ENCODE data around the gene C1orf167.
A peak's percentile ranks its signal among the peaks of the same experiment; 100 is the strongest.
"Not testable (repeated sequence)": the region's sequence is repeated elsewhere in the genome, so short reads cannot be mapped to it uniquely, and the experiment has no call there.

Gene C1orf167

DNA sequence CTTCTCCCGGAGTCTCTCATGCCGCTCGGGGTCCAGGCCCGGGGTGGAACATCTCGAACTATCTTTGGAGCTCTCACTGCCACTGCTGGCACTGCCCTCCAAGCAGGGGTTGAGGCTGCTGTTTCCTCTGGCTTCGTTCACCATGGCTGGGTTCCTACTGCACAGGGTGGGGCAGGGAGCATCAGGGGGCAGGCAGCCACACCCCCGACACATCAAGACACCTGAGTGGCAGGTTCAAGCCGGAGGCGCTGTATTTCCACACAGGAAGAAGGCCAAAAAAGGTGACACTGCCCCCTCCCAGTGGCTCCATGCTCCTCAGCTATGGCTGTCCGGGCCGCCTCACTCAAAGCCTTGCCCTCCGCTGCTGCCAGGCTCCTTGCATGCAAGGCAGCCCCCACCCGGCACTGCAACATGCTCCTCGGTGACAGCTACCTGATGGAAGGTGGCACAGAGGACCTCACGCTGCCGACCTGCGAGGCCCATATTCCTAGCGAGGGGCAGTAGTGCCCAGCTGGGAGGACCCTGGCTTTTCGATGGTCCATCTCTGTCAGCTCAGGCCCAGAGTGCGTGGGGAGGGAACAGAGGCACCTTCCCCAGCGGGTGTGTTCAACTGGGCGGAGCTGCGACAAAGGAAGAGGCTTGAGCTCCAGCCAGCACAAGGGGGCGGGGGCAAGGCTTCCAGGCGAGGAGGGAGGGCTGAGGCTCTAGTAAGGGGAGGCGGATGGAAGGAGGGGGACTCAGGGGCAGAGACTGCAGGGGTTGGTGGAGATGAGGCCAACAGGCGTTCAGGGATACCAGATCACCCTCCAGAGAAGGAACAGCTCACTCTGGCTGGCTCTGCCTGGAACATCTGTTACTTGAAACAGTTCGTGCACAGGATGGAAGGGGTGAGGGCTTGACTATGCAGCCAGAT, 41.2 kb downstream of the C1orf167 start:
- H3K4me3 ChIP-seq (ENCODE audit: low read depth, low read length), result peak overlapping the region; percentile 24
- no peaks in the 10 kb centered on the region for H3K27me3 ChIP-seq (ENCODE audit: insufficient read depth, low read depth, severe bottlenecking)
- H3K9me3 ChIP-seq (ENCODE audit: severe bottlenecking), result no peaks in the 10 kb centered on the region
- H3K36me3 ChIP-seq, result peaks cover 23% of the 10 kb centered on the region
- peak; percentile 97 for DNase-seq
- peak overlapping the region; percentile 63 for H3K27ac ChIP-seq
- no peak for TF ChIP-seq CTCF (IDR thresholded peaks at IDR 0.05; ENCODE audit: low read depth, low read length)

- not testable (repeated sequence) for DNase-seq; H3K27me3 ChIP-seq (ENCODE audit: insufficient read depth, low read depth, severe bottlenecking); H3K9me3 ChIP-seq (ENCODE audit: severe bottlenecking)
- Histone ChIP-seq H3K27ac (peak overlapping the region; percentile 63), H3K36me3 (peaks cover 28% of the 10 kb centered on the region), H3K4me3 (ENCODE audit: low read depth, low read length) (peak overlapping the region; percentile 17)
These were observed 42.1 kb downstream of the C1orf167 start for GRCh38 chr1:11803924-11804665.

DNA sequence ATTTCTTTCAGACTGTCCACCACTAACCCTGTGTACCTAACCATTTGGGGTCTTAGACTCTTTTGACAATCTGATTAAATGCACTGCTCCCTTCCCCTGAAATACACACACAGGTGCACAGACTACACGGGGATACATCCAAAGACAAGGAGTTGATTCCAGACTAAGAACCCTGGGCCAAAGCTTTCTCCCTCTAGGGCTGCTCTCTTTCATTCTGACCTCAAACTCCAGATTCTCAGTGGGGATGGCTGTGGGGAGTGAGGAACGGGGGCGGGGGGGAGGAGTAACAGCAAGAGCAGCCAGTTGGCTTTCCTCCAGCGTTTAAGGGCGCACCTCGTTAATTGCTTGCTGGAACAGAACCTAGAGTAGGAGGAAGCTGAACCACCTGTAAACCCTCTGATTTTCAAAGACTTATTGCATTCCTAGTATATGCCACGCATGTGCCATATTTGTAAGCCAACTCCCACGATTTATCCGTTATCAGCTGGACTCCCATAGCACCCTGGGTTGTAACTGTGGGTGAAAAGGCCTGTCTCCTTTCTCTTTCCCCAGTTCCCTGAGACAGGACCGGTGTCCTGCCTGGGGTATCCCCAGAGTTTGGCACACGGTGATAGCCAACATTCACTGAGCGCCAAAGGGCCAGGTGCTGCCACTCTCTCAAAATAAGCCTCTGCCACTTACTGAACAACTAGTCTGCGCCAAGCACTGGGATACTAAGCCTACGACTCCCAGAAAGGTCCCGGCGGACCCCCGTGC, 42.9 kb downstream of the C1orf167 start:
- peaks cover 33% of the 10 kb centered on the region for H3K36me3 ChIP-seq
- TF ChIP-seq CTCF (IDR thresholded peaks at IDR 0.05; ENCODE audit: low read depth, low read length), result no peak
- H3K27ac ChIP-seq, result peak overlapping the region; percentile 79
- H3K9me3 ChIP-seq (ENCODE audit: severe bottlenecking), result no peaks in the 10 kb centered on the region
- no peak for DNase-seq
- peak overlapping the region; percentile 64 for H3K4me3 ChIP-seq (ENCODE audit: low read depth, low read length)
- H3K27me3 ChIP-seq (ENCODE audit: insufficient read depth, low read depth, severe bottlenecking), result no peaks in the 10 kb centered on the region

GRCh38 chr1:11805422-11806306, 43.7 kb downstream of the C1orf167 start, which contains the start of the genes CLCN6 and MTHFR:
TSS of gene CLCN6 (plus strand) at chr1:11806191. CDS start at chr1:11806263, 72 bp downstream.
TSS of gene MTHFR (minus strand) at chr1:11805964. CDS start at chr1:11803116, 2,848 bp downstream.
- peaks cover 37% of the 10 kb centered on the region for H3K36me3 ChIP-seq
- peak; percentile 99 for DNase-seq
- no peak for TF ChIP-seq CTCF (IDR thresholded peaks at IDR 0.05; ENCODE audit: low read depth, low read length)
- peak within 1 kb of the TSS; percentile 79 for H3K27ac ChIP-seq
- H3K4me3 ChIP-seq (ENCODE audit: low read depth, low read length), result peak within 1 kb of the TSS; percentile 64
- no peaks in the 10 kb centered on the region for H3K9me3 ChIP-seq (ENCODE audit: severe bottlenecking)
- H3K27me3 ChIP-seq (ENCODE audit: insufficient read depth, low read depth, severe bottlenecking), result no peaks in the 10 kb centered on the region

GRCh38 chr1:11806307-11806936, 44.4 kb downstream of the C1orf167 start:
- peaks cover 35% of the 10 kb centered on the region for H3K36me3 ChIP-seq
- H3K27ac ChIP-seq, result peak overlapping the region; percentile 74
- peak overlapping the region; percentile 64 for H3K4me3 ChIP-seq (ENCODE audit: low read depth, low read length)
- no peak for TF ChIP-seq CTCF (IDR thresholded peaks at IDR 0.05; ENCODE audit: low read depth, low read length)
- DNase-seq, result no peak
- H3K27me3 ChIP-seq (ENCODE audit: insufficient read depth, low read depth, severe bottlenecking), result no peaks in the 10 kb centered on the region
- H3K9me3 ChIP-seq (ENCODE audit: severe bottlenecking), result no peaks in the 10 kb centered on the region
